Measurements from ENCODE around the gene EVI5L. TPM values are rescaled to one million over a fixed set of nuclear protein-coding genes. Genes with fewer than 3 reads are reported as not detected.

The EVI5L gene
- total RNA-seq, 4 donors from 2014 or later: 14.4 to 30.3 (median 17.7) TPM

DNA sequence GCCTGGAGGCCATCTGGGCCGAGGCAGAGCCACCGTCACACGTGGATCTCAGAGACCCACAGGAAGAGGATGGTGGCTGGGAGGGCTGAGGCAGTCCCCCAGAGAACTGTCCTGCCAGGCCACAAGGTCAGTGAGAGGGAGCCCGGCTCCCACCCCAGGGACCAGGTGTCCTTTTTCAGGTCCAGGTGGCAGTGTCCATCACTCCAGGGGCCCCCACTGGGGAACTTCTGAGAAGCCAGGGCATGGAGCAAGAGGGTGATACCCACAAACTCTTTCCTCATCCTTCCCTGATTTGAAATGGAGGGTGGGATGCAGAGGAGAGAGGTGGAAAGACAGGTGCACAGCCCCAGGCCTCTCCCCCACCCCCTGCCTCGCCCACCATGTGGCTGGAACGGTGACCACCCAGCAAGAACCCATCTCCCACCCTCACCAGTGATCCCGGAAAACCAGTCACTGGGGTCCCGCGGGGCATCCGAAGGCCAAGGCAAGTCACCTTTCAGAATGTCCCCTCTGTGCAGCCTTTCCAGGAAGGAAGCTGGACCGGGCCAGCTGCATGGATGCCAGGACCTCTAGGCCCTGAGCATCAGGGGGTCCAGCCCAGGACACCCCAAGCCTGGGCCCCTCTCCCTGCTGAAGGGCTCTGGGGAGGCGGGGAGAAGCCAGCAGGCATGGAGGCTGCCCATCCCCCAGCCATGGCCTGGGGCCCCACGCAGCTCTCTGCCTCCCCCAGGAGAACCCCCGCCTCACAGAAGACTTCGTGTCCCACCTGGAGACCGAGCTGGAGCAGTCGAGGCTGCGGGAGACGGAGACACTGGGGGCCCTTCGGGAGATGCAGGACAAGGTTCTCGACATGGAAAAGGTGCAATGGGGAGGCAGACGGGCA is 30.1 kb downstream of the EVI5L start:
- 87 to 90% methylated on average over 19 to 20 of the region's 22 CpGs for WGBS, 2 donors
- Histone ChIP-seq H3K36me3 (peaks cover 0 to 71% (median 0%) of the 10 kb centered on the region in 3 donors), H3K27ac (no peak overlapping the region), H3K4me1 (peaks cover 0 to 22% (median 9%) of the 10 kb centered on the region in 4 donors), H3K27me3 (peaks cover 0 to 32% of the 10 kb centered on the region in 2 donors), H3K4me3 (no peak overlapping the region), H3K9me3 (no peaks in the 10 kb centered on the region)
- no peak for DNase-seq (ENCODE audit: low spot score in 2 of 2)
- TF ChIP-seq POLR2A (IDR thresholded peaks at IDR 0.05): no peak
- no peak for TF ChIP-seq EP300 (IDR thresholded peaks at IDR 0.05)
- TF ChIP-seq CTCF (IDR thresholded peaks at IDR 0.05): no peak

GRCh38 chr19:7860714-7861618 is 30.9 kb downstream of the EVI5L start:
- H3K9me3 ChIP-seq: no peaks in the 10 kb centered on the region
- 79 to 80% methylated on average over 14 of the region's 14 CpGs for WGBS, 2 donors
- peaks cover 0 to 22% (median 9%) of the 10 kb centered on the region in 4 donors for H3K4me1 ChIP-seq
- DNase-seq (ENCODE audit: low spot score in 2 of 2): no peak
- peaks cover 0 to 62% (median 0%) of the 10 kb centered on the region in 3 donors for H3K36me3 ChIP-seq
- TF ChIP-seq POLR2A (IDR thresholded peaks at IDR 0.05) (no peak), CTCF (IDR thresholded peaks at IDR 0.05) (no peak)
- no peak overlapping the region for H3K4me3 ChIP-seq
- H3K27ac ChIP-seq: no peak overlapping the region
- H3K27me3 ChIP-seq: peaks cover 0 to 36% of the 10 kb centered on the region in 2 donors

DNA sequence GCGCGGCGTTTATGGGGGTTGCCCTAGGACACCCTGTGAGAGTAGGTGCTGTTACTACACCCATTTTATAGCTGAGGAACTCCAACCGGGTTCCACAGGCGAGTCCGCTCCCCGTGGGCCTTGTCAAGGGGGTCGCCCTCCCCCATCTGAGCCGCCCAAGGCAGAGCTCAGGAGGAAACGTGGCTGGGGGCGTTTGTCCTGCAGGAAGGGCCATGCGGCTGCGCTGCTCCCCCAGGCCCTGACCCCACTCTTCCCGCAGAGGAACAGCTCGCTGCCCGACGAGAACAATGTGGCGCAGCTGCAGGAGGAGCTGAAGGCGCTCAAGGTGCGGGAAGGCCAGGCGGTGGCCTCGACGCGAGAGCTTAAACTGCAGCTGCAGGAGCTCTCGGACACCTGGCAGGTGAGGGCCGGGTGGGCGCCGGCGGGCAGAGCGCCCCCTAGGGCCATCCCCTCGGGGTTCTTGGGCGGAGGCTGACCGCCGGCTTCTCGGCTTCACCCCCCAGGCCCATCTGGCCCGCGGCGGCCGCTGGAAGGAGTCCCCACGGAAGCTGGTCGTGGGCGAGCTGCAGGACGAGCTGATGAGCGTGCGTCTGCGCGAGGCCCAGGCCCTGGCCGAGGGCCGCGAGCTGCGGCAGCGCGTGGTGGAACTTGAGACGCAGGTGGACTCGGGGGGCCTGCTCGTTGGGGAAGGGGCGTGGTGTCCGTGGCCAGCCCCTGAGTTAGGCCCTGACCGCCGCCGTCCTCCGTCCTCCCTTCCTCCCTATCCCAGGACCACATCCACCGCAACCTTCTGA is 31.8 kb downstream of the EVI5L start:
- WGBS, 2 donors: 40% methylated on average over 8 to 42 of the region's 63 CpGs
- Histone ChIP-seq H3K4me3 (peak overlapping the region in 2 of 4 donors; percentile 24 to 29), H3K9me3 (no peaks in the 10 kb centered on the region), H3K4me1 (peaks cover 0 to 22% (median 9%) of the 10 kb centered on the region in 4 donors), H3K27ac (no peak overlapping the region), H3K27me3 (peaks cover 0 to 41% of the 10 kb centered on the region in 2 donors), H3K36me3 (peaks cover 0 to 55% (median 0%) of the 10 kb centered on the region in 3 donors)
- TF ChIP-seq EP300 (IDR thresholded peaks at IDR 0.05) (no peak), POLR2A (IDR thresholded peaks at IDR 0.05) (no peak), CTCF (IDR thresholded peaks at IDR 0.05) (no peak)
- no peak for DNase-seq (ENCODE audit: low spot score in 2 of 2)

DNA sequence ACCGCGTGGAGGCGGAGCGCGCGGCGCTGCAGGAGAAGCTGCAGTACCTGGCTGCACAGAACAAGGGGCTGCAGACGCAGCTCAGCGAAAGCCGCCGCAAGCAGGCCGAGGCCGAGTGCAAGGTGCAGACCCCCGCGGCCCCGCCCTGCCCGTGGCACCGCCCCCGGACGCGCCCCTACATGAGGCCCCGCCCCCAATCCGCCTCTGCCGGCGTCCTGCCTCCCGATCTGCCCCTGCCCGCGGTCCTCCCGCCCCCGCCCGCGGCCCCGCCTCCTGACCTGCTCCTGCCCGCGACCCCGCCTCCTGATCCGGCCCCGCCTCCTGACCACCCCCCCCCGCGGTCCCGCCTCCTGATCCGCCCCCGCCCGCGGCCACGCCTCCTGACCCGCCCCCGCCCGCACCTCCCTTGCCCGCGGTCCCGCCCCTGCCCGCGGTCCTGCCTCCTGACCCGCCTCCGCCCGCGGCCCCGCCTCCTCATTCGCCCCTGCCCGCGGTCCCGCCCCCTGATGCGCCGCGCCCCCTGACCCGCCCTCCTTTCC is 32.5 kb downstream of the EVI5L start:
- Histone ChIP-seq H3K4me3 (peak overlapping the region in 2 of 4 donors; percentile 24 to 29), H3K27ac (no peak overlapping the region), H3K9me3 (no peaks in the 10 kb centered on the region), H3K27me3 (peaks cover 0 to 48% of the 10 kb centered on the region in 2 donors), H3K36me3 (peaks cover 0 to 50% (median 0%) of the 10 kb centered on the region in 3 donors), H3K4me1 (peaks cover 0 to 22% (median 9%) of the 10 kb centered on the region in 4 donors)
- WGBS, 2 donors: 20% methylated on average over 3 of the region's 67 CpGs; no CpG with 5 or more reads in 1 of the 2 donors
- TF ChIP-seq CTCF (IDR thresholded peaks at IDR 0.05) (no peak), POLR2A (IDR thresholded peaks at IDR 0.05) (no peak), EP300 (IDR thresholded peaks at IDR 0.05) (no peak)
- no peak for DNase-seq (ENCODE audit: low spot score in 2 of 2)

Data from tibial nerve (tissue), 4 donors.